GM23248 (cell line): ENCODE results near the gene ZNF304.

Source experiments
- EZH2 ChIP-seq: fragments of 200-600 bp; sonication (generic); IDR thresholded peaks from 2 replicates; pipeline ENCODE4 v1.6.1; 2018; ENCODE audit warnings: antibody characterized with exemption, mild to moderate bottlenecking; ENCODE audit not compliant: insufficient read depth, poor library complexity, severe bottlenecking
- EZH2phosphoT487 ChIP-seq: fragments of 200-600 bp; sonication (generic); IDR thresholded peaks from 2 replicates; pipeline ENCODE4 v1.6.1; 2018; ENCODE audit warnings: antibody characterized with exemption, moderate library complexity, mild to moderate bottlenecking, low read depth; ENCODE audit not compliant: insufficient read depth

- TF ChIP-seq EZH2 (no peak), EZH2phosphoT487 (no peak)
Measured at GRCh38 chr19:57314146-57314545, 36.9 kb upstream of the ZNF304 start.
